Stimulated activated CD4-positive, alpha-beta T cell treated with anti-CD3 and anti-CD28 coated beads, TNF-alpha, amount 100 ng/mL, for 24 hours (primary cell): Measurements from ENCODE around the gene TRIOBP.
"Not testable (repeated sequence)": the region's sequence is repeated elsewhere in the genome, so short reads cannot be mapped to it uniquely, and the experiment has no call there.

Source experiments
- DNase-seq, 3 experiments: peaks; one replicate each; pipeline ENCODE4 v3.0.0-alpha.2; 2020; ENCODE audit warnings: low read depth in 3 of 3

The TRIOBP gene

DNA sequence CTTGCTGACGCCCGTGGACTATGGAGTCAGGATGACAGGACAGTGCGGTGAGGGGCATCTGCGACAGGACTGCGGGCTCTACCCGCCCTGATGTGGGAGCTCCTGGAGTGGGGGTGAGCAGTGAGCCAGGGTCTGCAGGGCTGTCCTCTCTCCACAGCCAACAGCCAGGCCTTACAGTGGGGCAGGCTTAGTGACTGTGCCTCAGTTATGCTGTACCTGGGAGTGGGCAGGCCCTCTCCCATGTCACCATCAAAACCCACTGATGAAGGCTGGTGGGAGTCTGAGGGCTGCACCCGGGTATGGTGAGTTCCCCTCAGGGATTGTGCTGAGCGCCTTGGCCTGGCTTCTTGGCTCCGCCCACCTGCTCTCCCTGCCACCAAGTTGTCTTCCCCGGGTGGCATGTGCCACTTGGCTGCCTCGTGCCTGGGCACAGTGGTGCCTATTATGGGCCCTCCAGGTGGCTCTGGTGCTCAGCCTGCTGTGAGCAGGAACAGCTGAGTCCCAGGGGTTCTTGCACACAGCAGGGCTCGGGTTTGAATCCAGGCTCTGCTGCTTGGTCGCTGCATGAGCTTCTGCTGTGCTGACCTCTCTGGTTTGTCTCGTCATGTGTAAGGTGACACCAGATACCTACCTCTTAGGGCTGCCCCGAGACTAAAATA lies 4.1 kb upstream of the TRIOBP start:
- DNase-seq: no peak

DNA sequence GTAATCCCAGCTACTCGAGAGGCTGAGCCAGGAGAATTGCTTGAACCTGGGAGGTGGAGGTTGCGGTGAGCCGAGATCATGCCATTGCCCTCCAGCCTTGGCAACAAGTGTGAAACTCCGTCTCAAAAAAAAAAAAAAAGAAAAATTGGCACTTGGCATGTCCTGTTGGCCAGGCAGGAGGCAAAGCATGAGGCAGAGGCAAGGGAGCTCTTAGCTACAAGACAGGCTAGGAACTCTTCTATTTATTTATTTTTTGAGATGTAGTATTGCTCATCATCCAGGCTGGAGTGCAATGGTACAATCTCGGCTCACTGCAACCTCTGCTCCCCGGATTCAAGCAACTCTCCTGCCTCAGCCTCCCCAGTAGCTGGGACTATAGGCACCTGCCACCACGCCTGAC lies 2.7 kb upstream of the TRIOBP start:
- DNase-seq: not testable (repeated sequence)

DNA sequence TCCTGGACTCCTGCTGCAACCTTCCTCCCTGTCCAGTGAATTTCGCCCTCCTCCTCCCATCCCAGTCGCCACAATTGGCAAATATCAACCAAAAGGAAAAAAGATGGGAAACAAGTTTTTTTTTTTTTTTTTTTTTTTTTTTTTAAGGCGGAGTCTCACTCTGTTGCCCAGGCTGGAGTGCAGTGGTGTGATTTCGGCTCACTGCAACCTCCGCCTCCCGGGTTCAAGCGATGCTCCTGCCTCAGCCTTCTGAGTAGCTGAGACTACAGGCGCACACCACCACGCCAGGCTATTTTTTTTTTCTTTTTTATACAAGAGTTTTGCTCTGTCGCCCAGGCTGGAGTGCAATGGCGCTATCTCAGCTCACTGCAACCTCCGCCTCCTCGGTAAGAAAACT lies 590 bp upstream of the TRIOBP start:
- DNase-seq: not testable (repeated sequence)

DNA sequence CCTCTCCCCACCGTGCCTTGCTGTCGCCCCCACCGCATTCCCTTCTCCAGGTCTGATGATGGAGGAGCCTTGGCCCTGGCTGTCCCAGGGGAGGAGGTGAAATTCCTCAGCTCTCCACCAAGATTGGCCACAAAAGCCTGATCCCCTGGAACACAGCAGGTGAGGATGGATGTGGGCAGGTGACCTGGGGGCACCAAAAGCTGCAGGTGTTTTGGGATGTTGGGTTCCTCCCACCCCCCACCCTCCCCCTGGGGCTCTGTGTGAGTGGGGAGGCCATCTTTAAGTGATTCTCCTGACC lies 639 bp downstream of the TRIOBP start:
- DNase-seq: no peak

DNA sequence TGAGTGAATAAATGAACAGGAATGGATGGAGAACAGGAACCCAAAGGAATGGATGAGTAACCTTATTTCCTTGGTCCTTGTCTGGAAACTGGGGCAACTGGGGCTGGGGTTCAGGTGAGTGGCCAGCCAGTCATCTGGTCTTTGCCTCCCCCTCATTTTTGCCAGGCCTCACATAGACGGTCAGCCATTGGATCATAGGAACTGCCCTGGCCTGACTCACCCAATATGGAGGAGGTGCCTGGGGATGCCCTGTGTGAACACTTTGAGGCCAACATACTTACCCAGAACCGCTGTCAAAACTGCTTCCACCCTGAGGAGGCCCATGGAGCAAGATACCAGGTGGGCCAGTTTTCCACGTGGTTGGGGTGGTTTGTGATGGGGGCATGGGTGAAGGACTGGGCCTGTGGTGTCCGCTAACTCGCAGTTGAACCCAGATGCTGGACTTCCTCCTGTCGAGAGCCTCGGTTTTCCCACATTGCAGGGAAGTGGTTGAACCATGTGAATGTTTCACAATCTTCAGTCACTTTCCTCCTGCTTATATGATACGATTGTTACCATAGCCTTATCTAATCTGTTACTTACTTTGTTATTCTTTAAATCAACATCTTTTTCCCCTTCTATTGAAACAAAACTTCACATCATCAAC lies 4.4 kb downstream of the TRIOBP start:
- DNase-seq: no peak

DNA sequence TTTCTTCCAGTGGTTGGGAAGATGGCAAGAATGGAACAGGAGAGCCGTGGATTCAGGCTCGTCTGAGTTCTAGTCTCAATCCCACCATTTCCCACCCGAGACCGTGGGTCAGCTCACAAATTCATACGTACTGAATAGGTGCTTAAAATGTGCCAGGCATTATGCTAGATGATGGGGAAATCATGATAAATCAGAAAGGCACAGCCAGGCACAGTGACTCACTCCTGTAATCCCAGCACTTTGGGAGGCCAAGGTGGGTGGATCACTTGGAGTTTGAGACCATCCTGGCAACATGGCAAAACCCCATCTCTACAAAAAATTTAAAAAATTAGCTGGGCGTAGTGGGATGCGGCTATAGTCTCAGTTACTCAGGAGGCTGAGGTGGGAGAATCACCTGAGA lies 7.1 kb downstream of the TRIOBP start:
- no peak for DNase-seq

- no peak for DNase-seq
Measured at GRCh38 chr22:37704645-37705044, 7.8 kb downstream of the TRIOBP start.

DNA sequence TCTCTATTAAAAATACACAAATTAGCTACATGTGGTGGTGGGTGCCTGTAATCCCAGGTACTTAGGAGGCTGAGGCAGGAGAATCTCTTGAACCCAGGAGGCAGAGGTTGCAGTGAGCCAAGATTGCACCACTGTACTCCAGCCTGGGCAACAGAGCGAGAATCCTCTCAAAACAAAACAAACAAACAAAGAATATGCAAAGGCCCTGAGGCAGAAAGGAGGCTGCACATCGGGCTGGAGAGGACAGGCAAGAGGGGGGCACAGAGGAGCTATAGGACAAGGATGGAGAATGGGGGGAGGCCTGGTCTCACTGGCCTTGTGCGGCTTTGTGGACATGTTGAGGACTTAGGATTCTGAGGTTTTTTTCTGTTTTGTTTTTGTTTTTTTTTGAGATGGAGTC lies 8.4 kb downstream of the TRIOBP start:
- no peak for DNase-seq

GRCh38 chr22:37708580-37709444 lies 12.0 kb downstream of the TRIOBP start:
- no peak for DNase-seq

DNA sequence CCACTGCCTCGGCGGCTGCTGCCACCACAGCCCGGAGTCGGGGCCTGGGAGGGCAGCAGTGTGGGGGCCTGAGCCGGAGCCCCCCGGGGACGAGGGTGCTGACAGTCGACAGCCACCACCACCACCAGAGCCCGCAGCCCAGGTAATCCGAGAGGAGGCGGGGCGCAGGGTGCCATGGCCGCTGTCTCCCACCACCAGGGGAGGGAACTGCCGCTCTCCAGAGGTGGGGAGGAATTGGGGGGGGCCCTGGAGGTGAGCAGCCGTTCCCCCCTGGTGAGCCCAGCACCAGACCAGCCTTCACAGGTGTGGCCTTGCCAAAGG lies 12.6 kb downstream of the TRIOBP start:
- DNase-seq: no peak

DNA sequence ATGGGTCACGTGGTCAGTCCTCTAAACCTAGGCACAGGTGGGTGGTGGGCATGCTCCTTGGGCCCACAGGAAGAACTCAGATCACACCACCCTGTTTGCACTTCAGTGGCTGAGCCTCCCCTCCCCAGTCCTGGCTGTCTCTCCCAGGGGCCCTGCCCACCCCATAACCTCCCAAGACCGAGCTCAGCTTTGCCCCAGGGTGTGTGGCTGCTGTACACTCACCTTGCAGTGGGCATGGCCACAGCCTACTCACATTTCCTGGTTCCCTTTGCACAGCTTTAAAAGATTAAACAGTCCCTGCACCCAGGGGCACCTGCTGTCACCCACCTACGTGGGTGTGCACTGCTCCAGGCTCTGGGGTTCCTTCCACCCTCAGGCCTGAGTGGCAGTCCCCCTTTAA lies 13.8 kb downstream of the TRIOBP start:
- no peak for DNase-seq

GRCh38 chr22:37711490-37711889 lies 14.6 kb downstream of the TRIOBP start:
- DNase-seq: no peak

- DNase-seq: no peak
Measured at GRCh38 chr22:37713761-37714160, 16.9 kb downstream of the TRIOBP start.

DNA sequence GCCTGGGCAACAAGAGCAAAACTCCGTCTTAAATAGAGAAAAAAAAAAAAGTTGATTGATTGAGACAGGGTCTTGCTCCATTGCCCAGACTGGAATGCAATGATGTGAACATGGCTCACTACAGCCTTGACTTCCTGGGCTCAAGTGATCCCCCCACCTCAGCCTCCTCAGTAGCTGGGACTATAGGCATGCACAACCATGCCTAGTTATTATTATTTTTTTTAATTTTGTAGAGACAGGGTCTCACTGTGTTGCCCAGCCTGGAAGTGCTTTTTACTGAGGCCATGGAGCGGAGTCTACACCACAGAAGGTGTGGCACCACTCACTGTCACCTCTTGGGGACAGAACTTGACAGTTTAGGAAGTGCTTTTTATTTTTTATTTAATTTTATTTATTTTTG lies 17.8 kb downstream of the TRIOBP start:
- no peak for DNase-seq

DNA sequence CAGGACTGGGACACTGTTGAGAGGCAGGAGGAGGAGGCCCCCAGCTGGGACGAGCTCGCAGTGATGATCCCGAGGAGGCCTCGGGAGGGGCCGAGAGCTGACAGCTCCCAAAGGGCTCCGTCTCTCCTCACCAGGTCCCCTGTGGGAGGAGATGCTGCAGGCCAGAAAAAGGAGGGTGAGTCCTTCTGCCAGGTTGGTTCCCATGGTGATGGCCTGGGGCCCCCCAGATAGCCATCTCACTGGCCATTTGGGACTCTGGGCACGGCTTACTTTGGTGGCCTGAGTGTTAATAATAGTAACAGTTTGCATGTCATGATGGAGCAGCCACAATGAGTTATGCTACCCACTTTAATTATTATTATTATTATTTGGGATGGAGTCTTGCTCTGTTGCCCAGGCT lies 18.9 kb downstream of the TRIOBP start:
- no peak for DNase-seq

GRCh38 chr22:37716708-37717107 lies 19.9 kb downstream of the TRIOBP start:
- DNase-seq: no peak

GRCh38 chr22:37717235-37717634 lies 20.4 kb downstream of the TRIOBP start:
- DNase-seq: not testable (repeated sequence)

DNA sequence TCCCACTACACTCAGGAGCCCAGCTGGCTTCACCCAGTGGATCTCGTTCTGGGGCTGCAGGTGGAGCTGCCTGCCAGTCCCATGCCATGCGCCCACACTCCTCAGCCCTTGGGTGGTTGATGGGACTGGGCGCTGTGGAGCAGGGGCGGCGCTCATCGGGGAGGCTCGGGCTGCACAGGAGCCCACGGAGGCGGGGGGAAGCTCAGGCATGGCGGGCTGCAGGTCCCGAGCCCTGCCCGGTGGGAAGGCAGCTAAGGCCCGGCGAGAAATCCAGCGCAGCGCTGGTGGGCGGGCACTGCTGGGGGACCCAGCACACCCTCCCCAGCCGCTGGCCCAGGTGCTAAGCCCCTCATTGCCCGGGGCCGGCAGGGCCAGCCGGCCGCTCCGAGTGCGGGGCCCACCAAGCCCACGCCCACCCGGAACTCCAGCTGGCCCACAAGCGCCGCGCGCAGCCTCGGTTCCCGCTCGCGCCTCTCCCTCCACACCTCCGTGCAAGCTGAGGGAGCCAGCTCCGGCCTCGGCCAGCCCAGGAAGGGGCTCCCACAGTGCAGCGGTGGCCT lies 21.0 kb downstream of the TRIOBP start:
- DNase-seq: not testable (repeated sequence)

GRCh38 chr22:37725551-37726240 lies 28.8 kb downstream of the TRIOBP start:
- no peak for DNase-seq

- no peak for DNase-seq
Measured at GRCh38 chr22:37726241-37726887, 29.5 kb downstream of the TRIOBP start.

- no peak for DNase-seq
Measured at GRCh38 chr22:37728620-37729019, 31.8 kb downstream of the TRIOBP start.
